NCI-H1105 (cell line): ENCODE results near the gene SRPK2.

Experiments
- DNase-seq: peaks from one replicate; lab custom pipeline; 2025; lab: John Stamatoyannopoulos, UW

Gene SRPK2

DNA sequence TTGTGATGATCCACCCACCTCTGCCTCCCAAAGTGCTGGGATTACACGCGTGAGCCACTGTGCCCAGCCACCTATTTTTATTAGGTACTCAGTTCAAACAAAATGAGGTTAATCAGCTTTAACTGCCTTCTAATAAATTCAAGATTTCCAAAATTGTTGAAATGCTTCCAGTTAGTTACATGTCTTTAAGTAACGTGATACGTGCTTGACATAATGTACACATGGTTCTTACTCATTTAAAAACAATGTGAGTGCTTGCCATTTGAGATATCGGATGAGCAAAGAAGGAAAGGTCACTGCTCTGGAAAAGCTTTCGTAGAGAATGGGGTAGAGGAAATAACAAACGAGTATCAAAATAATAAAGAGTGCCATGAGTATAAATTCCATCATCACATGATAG lies 291.1 kb downstream of the SRPK2 start:
- no peak for DNase-seq

GRCh38 chr7:105096306-105096705 lies 292.4 kb downstream of the SRPK2 start:
- no peak for DNase-seq

DNA sequence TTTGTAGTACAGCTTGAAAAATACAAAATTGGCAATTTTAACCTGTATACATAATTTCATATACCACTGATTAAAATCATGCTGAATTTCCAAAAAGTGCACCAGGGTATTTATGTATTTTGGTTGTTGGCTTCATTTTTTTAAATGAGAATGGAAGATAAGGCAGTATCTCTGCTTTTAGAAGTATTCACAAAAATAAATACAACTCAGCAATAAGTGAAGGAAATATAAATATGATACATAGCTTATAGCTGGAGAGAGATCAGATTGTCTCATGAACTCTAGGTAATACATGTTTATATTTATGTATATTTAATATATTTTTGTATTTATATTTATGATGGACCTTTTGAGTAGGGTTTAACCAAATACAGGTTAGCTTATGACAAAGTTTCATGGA lies 293.8 kb downstream of the SRPK2 start:
- DNase-seq, result no peak

DNA sequence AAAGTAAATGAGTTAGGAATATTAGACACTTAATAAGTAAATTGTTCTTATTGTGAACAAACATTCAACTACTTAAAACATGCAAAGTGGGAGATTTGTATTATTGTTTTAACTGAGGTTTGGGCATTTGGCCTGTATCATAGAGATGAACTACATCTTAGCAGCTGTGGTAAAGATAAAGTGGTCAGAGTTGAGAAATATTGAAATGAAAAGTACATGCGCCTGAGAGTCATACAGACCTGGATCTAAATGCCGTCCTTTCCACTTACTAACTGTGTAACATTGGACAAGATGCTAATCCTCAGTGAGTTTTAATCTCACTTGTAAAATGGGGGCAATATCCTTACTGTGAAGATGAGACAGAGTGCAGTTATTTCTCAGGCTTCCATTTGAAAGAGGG lies 300.3 kb downstream of the SRPK2 start:
- no peak for DNase-seq

DNA sequence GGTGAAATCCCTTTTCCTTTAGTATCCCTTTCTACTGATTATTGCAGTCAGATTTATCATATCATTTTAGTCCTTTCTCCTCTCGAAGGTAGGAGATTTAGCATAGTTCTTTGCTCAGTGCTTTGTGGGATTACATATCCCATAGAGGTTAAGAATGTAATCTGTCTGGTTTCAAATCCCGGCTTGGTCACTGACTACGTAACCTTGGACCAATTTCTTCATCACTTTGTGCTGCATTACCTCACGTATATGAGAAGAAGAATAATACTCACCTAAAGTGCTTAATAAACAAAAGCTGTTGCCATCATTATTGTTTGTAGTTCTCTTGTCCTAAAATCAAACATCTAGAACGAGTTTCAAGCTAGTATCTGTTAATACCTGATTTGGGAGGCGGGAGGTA lies 300.7 kb downstream of the SRPK2 start:
- no peak for DNase-seq

DNA sequence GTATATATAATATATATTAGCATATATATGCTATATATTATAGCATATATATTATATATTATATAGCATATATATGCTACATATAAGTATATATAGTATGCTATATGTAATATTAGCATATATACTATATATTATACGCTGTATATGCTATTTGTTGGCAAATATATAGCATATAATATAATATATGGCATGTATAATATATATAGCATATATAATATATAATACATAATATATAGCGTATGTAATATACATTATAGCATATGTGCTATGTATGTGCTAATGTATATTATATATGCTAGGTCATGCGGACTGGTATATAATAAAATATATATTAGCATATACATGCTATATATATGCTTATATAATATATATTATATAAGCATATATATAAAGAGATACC lies 301.9 kb downstream of the SRPK2 start:
- DNase-seq, result no peak

GRCh38 chr7:105084581-105084980 lies 304.1 kb downstream of the SRPK2 start:
- DNase-seq, result no peak

DNA sequence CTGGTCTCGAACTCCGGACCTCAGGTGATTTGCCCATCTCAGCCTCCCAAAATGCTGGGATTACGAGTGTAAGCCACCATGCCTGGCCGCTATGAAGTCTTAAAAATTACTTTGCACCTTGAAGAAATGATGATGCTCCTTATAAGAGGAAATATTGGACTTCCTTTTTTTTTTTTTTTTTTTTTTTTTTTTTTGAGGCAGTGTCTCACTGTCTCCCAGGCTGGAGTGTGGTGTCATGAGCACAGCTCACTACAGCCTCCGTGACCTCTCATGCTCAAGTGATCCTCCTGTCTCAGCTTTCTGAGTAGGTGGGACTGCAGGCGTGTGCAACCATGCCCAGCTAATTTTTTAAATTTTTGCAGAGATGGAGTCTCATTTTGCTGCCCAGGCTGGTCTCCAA lies 309.4 kb downstream of the SRPK2 start:
- no peak for DNase-seq

DNA sequence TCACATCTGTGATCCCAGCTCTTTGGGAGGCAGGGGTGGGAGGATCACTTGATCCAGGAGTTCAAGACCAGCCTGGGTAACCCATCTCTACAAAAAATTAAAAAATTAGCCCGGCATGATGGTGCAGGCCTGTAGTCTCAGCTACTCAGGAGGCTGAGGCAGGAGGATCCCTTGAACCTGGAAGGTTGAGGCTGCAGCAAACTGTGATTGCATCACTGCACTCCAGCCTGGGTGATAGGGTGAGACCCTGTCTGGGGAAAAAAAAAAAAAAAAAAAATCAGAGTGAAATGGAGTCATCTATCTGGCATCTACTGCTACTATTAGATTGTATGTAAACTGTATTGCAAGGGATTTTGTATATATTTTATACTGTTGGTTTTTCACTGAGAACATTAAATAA lies 315.6 kb downstream of the SRPK2 start:
- no peak for DNase-seq

GRCh38 chr7:105068886-105069285 lies 319.8 kb downstream of the SRPK2 start:
- DNase-seq, result no peak

DNA sequence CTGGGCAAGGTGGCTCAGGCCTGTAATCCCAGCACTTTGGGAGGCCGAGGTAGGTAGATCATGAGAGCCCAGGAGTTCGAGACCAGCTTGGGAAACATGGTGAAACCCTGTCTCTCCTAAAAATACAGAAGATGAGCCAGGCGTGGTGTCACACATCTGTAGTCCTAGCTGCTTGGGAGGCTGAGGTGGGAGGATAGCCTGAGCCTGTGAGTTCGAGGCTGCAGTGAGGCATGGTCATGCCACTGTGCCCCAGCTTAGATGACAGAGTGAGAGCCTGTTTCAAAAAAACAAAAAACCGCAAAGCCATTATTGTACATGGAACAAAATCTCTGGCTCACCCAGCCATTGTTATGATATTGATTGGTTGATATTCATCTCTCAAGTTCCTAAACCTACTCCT lies 321.0 kb downstream of the SRPK2 start:
- DNase-seq, result no peak
